H1 (cell line): ENCODE results near the gene CREBL2. TPM values are rescaled to one million over a fixed set of nuclear protein-coding genes. Genes with fewer than 3 reads are reported as not detected.

Experiments
- ASH2L ChIP-seq: fragments of 200-600, 300-600 bp; sonication (generic); IDR thresholded peaks from one replicate; pipeline ENCODE4 v1.7.1; 2017; ENCODE audit warnings: low read length
- CBX5 ChIP-seq: fragments of 300-800, 300-1000 bp; sonication (generic); IDR thresholded peaks from 2 replicates; pipeline ENCODE4 v1.7.1; 2016; ENCODE audit warnings: antibody characterized with exemption, low read length, low read depth
- CBX8 ChIP-seq: fragments of 300-800, 300-1000 bp; sonication (generic); IDR thresholded peaks from 2 replicates; pipeline ENCODE4 v1.7.1; 2016; ENCODE audit warnings: low read depth, low read length, borderline replicate concordance
- CHD1 ChIP-seq: IDR thresholded peaks from 2 replicates; pipeline ENCODE4 v1.6.1; 2012; ENCODE audit warnings: low read depth, low read length, improper control_type of control experiment
- CHD2 ChIP-seq: IDR thresholded peaks from 2 replicates; pipeline ENCODE4 v1.6.1; 2012; ENCODE audit warnings: low read length, improper control_type of control experiment
- EP300 ChIP-seq, 2 experiments: IDR thresholded peaks; 1 replicate in 1 of 2; 2 replicates in 1 of 2; pipeline ENCODE4 v1.6.1; 2011 to 2012; ENCODE audit warnings: low read depth in 2 of 2, low read length in 2 of 2, mild to moderate bottlenecking in 2 of 2, borderline replicate concordance in 1 of 2, inconsistent platforms in 1 of 2, moderate library complexity in 1 of 2
- FOSL1 ChIP-seq: IDR thresholded peaks from 2 replicates; pipeline ENCODE4 v1.6.1; 2011; ENCODE audit warnings: mild to moderate bottlenecking, low read depth, low read length, moderate library complexity; ENCODE audit not compliant: insufficient read depth
- KDM4A ChIP-seq: IDR thresholded peaks from one replicate; pipeline ENCODE4 v1.7.1; 2012; ENCODE audit warnings: low read depth, mild to moderate bottlenecking, moderate library complexity, low read length, inconsistent platforms; ENCODE audit not compliant: severe bottlenecking
- NRF1 ChIP-seq: IDR thresholded peaks from 2 replicates; pipeline ENCODE4 v1.6.1; 2011; ENCODE audit warnings: mild to moderate bottlenecking, low read depth, low read length, improper control_type of control experiment
- PHF8 ChIP-seq: fragments of 200-600 bp; sonication (generic); conservative IDR thresholded peaks from 2 replicates; pipeline ENCODE4 v1.7.1; 2012; ENCODE audit warnings: low read depth, mild to moderate bottlenecking, inconsistent platforms, low read length, moderate library complexity
- POU5F1 ChIP-seq: IDR thresholded peaks from 2 replicates; pipeline ENCODE4 v1.6.1; 2011; ENCODE audit warnings: low read depth, mild to moderate bottlenecking, low read length, moderate library complexity
- RAD21 ChIP-seq, 2 experiments: IDR thresholded peaks in 1 of 2; conservative IDR thresholded peaks in 1 of 2; 2 replicates each; pipeline ENCODE4 v1.6.1; 2011; ENCODE audit warnings: low read depth in 2 of 2, low read length in 2 of 2, improper control_type of control experiment in 1 of 2, inconsistent platforms in 1 of 2, mild to moderate bottlenecking in 1 of 2, moderate library complexity in 1 of 2
- SIN3A ChIP-seq, 2 experiments: IDR thresholded peaks in 1 of 2; conservative IDR thresholded peaks in 1 of 2; 2 replicates each; pipeline ENCODE4 v1.6.1; 2011 to 2012; ENCODE audit warnings: low read length in 2 of 2, improper control_type of control experiment in 1 of 2, low read depth in 1 of 2, mild to moderate bottlenecking in 1 of 2
- SIRT6 ChIP-seq: IDR thresholded peaks from one replicate; pipeline ENCODE4 v1.7.1; 2012; ENCODE audit warnings: low read length, inconsistent platforms
- SIX5 ChIP-seq: IDR thresholded peaks from 2 replicates; pipeline ENCODE4 v1.6.1; 2011; ENCODE audit warnings: mild to moderate bottlenecking, low read depth, low read length
- TAF1 ChIP-seq: IDR thresholded peaks from 2 replicates; pipeline ENCODE4 v1.6.1; 2011; ENCODE audit warnings: mild to moderate bottlenecking, low read depth, low read length
- TBP ChIP-seq: IDR thresholded peaks from 2 replicates; pipeline ENCODE4 v1.6.1; 2011; ENCODE audit warnings: low read depth, low read length, improper control_type of control experiment
- polyA plus RNA-seq, 7 experiments: library from polyadenylated mRNA; depleted of rRNA in 3 of 7; stranded (reverse) in 5 of 7; unstranded in 2 of 7; fragments of >200 nt in 5 of 7; fragments of 200-250 nt in 2 of 7; gene quantifications; 1 replicate in 5 of 7; 2 replicates in 1 of 7; 4 replicates in 1 of 7; pipeline versions ENCODE4 v1.2.1 to v1.2.3, GENCODE V29; 2011 to 2013; ENCODE audit warnings: missing spikeins in 2 of 7, mixed read lengths in 2 of 7
- total RNA-seq: library from RNA; stranded (reverse); fragmentation: NEBNext Ultra II Directional; extraction: Animal tissue kit (Norgen Biotek cat#: 25700); gene quantifications from 2 replicates; pipeline ENCODE4 v1.2.1, GENCODE V29; 2021
- TF ChIP-seq, protein P1 (sequence below): IDR thresholded peaks from 2 replicates; pipeline ENCODE4 v1.6.1; 2011; ENCODE audit warnings: low read depth, mild to moderate bottlenecking, low read length; ENCODE audit not compliant: insufficient read depth

The CREBL2 gene
- total and polyA plus RNA-seq, 2 of the 8 experiments (the other 6 are each of a cell fraction or from before 2014, with no cell fraction given), result 9.8 to 18.3 TPM

- TF ChIP-seq SIN3A (conservative IDR thresholded peaks at IDR 0.05 in 1 of 2, IDR thresholded peaks at IDR 0.05 in 1 of 2; ENCODE audit: low read depth in 1 of 2, low read length in 2 of 2) (0 out of 4 replicates have a peak, but pooled peaks of 1 of the 2 experiments have one; percentile 35), PHF8 (no peak), FOSL1 (no peak), CBX8 (no peak), EP300 (IDR thresholded peaks at IDR 0.05; ENCODE audit: borderline replicate concordance in 1 of 2, low read depth in 2 of 2, low read length in 2 of 2) (peak in 1 of 2 experiments; percentile 91; a peak in 1 of 3 replicates), POU5F1 (no peak), SIRT6 (no peak), TBP (no peak), KDM4A (no peak), NRF1 (no peak), CHD2 (0 out of 2 replicates have a peak, but pooled peaks have one; percentile 15), RAD21 (IDR thresholded peaks at IDR 0.05 in 1 of 2, conservative IDR thresholded peaks at IDR 0.05 in 1 of 2; ENCODE audit: low read depth in 2 of 2, low read length in 2 of 2) (no peak), ASH2L (no peak), CHD1 (no peak), SIX5 (no peak), CBX5 (no peak), TAF1 (no peak)
- TF ChIP-seq, protein P1, sequence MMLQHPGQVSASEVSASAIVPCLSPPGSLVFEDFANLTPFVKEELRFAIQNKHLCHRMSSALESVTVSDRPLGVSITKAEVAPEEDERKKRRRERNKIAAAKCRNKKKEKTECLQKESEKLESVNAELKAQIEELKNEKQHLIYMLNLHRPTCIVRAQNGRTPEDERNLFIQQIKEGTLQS, result no peak
Observed at GRCh38 chr12:12676605-12677004, 64.9 kb downstream of the CREBL2 start (continued).
